Bone marrow (tissue), 2 donors: ENCODE data around the gene PRSS22.
"Not testable (repeated sequence)": the region's sequence is repeated elsewhere in the genome, so short reads cannot be mapped to it uniquely, and the experiment has no call there.

Experiments used
- DNase-seq, 2 donors: peaks; one replicate each; lab custom pipeline; 2025; lab: John Stamatoyannopoulos, UW

Gene PRSS22

GRCh38 chr16:2857451-2858244 is at the start of gene PRSS22:
PRSS22 (minus strand) TSS chr16:2858170; CDS start chr16:2858104, 66 bp downstream.
- DNase-seq: no peak

GRCh38 chr16:2907084-2907753 is 49.2 kb upstream of the PRSS22 start:
- not testable (repeated sequence) for DNase-seq

- DNase-seq: no peak
These were observed 48.0 kb upstream of the PRSS22 start for GRCh38 chr16:2905988-2906387.

- peak; percentile 94 to 99 for DNase-seq
These were observed 47.4 kb upstream of the PRSS22 start for GRCh38 chr16:2905241-2905987.

GRCh38 chr16:2904922-2905240 is 46.9 kb upstream of the PRSS22 start:
- DNase-seq: no peak

GRCh38 chr16:2904100-2904921 is 46.3 kb upstream of the PRSS22 start:
- DNase-seq: peak; percentile 69 to 74

- no peak for DNase-seq
These were observed 44.6 kb upstream of the PRSS22 start for GRCh38 chr16:2902337-2903130.

- no peak for DNase-seq
These were observed 42.6 kb upstream of the PRSS22 start for GRCh38 chr16:2900526-2901075.

GRCh38 chr16:2899564-2900072 is 41.6 kb upstream of the PRSS22 start:
- no peak for DNase-seq

GRCh38 chr16:2898831-2899563 is 41.0 kb upstream of the PRSS22 start:
- no peak for DNase-seq

- no peak for DNase-seq
These were observed 39.1 kb upstream of the PRSS22 start for GRCh38 chr16:2897110-2897509.

- no peak for DNase-seq
These were observed 38.6 kb upstream of the PRSS22 start for GRCh38 chr16:2896480-2897010.

- DNase-seq: no peak
These were observed 37.8 kb upstream of the PRSS22 start for GRCh38 chr16:2895813-2896212.

- no peak for DNase-seq
These were observed 36.3 kb upstream of the PRSS22 start for GRCh38 chr16:2894231-2894630.

- no peak for DNase-seq
These were observed 26.1 kb upstream of the PRSS22 start for GRCh38 chr16:2884041-2884451.

- DNase-seq: no peak
These were observed 25.5 kb upstream of the PRSS22 start for GRCh38 chr16:2883458-2883908.

GRCh38 chr16:2882650-2883457 is 24.9 kb upstream of the PRSS22 start, which contains the start of gene FLYWCH2:
FLYWCH2 (plus strand) TSS chr16:2883215; CDS start chr16:2896450, 13,235 bp downstream.
- DNase-seq: peak; percentile 97 to 99
